AG04449 (cell line): ENCODE data around the gene LMTK2.

Experiments used
- CTCF ChIA-PET: fragments of 350-600 bp; formaldehyde crosslinking; extraction: SDS; loops from one replicate; lab custom pipeline; 2021; ENCODE audit warnings: antibody characterized with exemption; lab: Yijun Ruan, JAX
- POLR2A ChIA-PET: fragments of 400-600, 350-600 bp; formaldehyde crosslinking; extraction: SDS; loops from one replicate; lab custom pipeline; 2020; ENCODE audit warnings: antibody characterized with exemption, inconsistent platforms; lab: Yijun Ruan, JAX
- DNase-seq: peaks from one replicate; pipeline ENCODE4 v3.0.0-alpha.2; 2010; ENCODE audit warnings: low read depth, low spot score
- H3K4me3 ChIP-seq: 2 replicates; pipeline ENCODE4 v1.5.1; 2011; ENCODE audit warnings: low read depth, mild to moderate bottlenecking, control low read depth, low read length
- CTCF ChIP-seq: IDR thresholded peaks from one replicate; pipeline ENCODE4 v1.5.1; 2011; ENCODE audit warnings: mild to moderate bottlenecking, moderate library complexity, low read length, control low read depth, inconsistent platforms; ENCODE audit not compliant: insufficient read depth; ENCODE audit errors: missing control alignments

LMTK2 gene

GRCh38 chr7:98254516-98254915 lies 147.9 kb downstream of the LMTK2 start:
- DNase-seq = no peak
- no peak for TF ChIP-seq CTCF
- H3K4me3 ChIP-seq = no peak overlapping the region
- ChIA-PET CTCF (interaction anchor here (0.7 to 2.3 kb wide), 2 partner anchors 13 to 1220 kb away, joined by 3 to 8 read pairs; no protein-coding TSS in a partner anchor), POLR2A (no interaction called here)

- ChIA-PET POLR2A (no interaction called here), CTCF (no interaction called here)
- H3K4me3 ChIP-seq = no peak overlapping the region
- no peak for TF ChIP-seq CTCF
- no peak for DNase-seq
Measured at GRCh38 chr7:98254951-98255610, 148.4 kb downstream of the LMTK2 start.

GRCh38 chr7:98256431-98256830 lies 149.8 kb downstream of the LMTK2 start:
- TF ChIP-seq CTCF = no peak
- H3K4me3 ChIP-seq = no peak overlapping the region
- CTCF ChIA-PET = interaction anchor here (0.9 kb wide), 1 partner anchor 8 kb away, joined by 3 read pairs; no protein-coding TSS in a partner anchor
- POLR2A ChIA-PET = interaction anchor here (0.5 kb wide), 1 partner anchor 22 kb away, joined by 4 read pairs; no protein-coding TSS in a partner anchor
- DNase-seq = no peak

- DNase-seq = no peak
- no peak for TF ChIP-seq CTCF
- ChIA-PET CTCF (interaction anchor here (1.2 kb wide), 1 partner anchor 9 kb away, joined by 3 read pairs; no protein-coding TSS in a partner anchor), POLR2A (no interaction called here)
- no peak overlapping the region for H3K4me3 ChIP-seq
Measured at GRCh38 chr7:98257701-98258100, 151.0 kb downstream of the LMTK2 start.
